ENCODE data around the gene FOXO3B.
A peak's percentile ranks its signal among the peaks of the same experiment; 100 is the strongest.
"Not testable (repeated sequence)": the region's sequence is repeated elsewhere in the genome, so short reads cannot be mapped to it uniquely, and the experiment has no call there.

GRCh38 chr17:18712354-18712999, 30.4 kb upstream of the FOXO3B start:
- peak; percentile 57 to 65 for TF ChIP-seq CTCF (conservative IDR thresholded peaks at IDR 0.05; ENCODE audit: low read depth in 2 of 2)
- not testable (repeated sequence) for TF ChIP-seq POLR2AphosphoS5 (IDR thresholded peaks at IDR 0.05; ENCODE audit: low read depth); EZH2phosphoT487 (IDR thresholded peaks at IDR 0.05; ENCODE audit: unreplicated experiment); EZH2 (IDR thresholded peaks at IDR 0.05; ENCODE audit: low read depth, unreplicated experiment); JUNB (IDR thresholded peaks at IDR 0.05; ENCODE audit: unreplicated experiment); ZNF331 (CRISPR knock-in tag; IDR thresholded peaks at IDR 0.05; ENCODE audit: low read depth); ETS1 (IDR thresholded peaks at IDR 0.05); REST (IDR thresholded peaks at IDR 0.05; ENCODE audit: unreplicated experiment); NANOG (IDR thresholded peaks at IDR 0.05; ENCODE audit: borderline replicate concordance); ZNF114 (CRISPR knock-in tag; IDR thresholded peaks at IDR 0.05); CREB1 (CRISPR knock-in tag; IDR thresholded peaks at IDR 0.05; ENCODE audit: low read depth); STAT1 (IDR thresholded peaks at IDR 0.05; ENCODE audit: unreplicated experiment)

Data from GM23338 (cell line).